NCI-H748 (cell line): ENCODE data around the gene ITPK1.

Source experiments
- DNase-seq: peaks from one replicate; lab custom pipeline; 2025; ENCODE audit not compliant: unreplicated experiment; lab: John Stamatoyannopoulos, UW

The ITPK1 gene

DNA sequence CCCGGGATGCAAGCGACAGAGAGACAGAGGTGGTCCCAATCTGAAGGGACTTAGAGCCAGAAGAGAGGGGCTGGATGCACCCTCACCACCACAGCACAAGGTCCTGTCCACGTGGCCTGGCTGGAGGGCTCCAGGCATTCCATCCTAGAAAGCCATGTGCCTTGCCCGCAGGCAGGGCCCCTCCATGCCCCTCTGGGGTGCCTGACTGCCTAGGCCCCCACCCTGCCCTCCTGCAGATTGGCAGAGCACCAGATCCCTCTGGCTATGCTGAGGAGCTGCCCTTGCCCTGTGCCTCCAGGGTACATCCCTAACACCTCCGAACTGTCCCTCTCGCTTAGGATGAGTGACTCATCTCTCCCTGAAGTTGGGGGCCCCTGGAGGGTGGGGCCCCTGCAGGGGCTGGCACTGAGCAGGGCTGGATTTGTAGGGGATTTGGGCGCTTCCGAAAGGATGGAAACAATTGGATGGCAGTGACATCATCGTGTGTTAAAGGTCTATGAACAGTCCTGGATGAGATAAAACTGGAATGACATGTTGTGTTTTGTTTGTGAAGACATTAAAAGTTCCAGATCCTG is 141.8 kb downstream of the ITPK1 start:
- no peak for DNase-seq

DNA sequence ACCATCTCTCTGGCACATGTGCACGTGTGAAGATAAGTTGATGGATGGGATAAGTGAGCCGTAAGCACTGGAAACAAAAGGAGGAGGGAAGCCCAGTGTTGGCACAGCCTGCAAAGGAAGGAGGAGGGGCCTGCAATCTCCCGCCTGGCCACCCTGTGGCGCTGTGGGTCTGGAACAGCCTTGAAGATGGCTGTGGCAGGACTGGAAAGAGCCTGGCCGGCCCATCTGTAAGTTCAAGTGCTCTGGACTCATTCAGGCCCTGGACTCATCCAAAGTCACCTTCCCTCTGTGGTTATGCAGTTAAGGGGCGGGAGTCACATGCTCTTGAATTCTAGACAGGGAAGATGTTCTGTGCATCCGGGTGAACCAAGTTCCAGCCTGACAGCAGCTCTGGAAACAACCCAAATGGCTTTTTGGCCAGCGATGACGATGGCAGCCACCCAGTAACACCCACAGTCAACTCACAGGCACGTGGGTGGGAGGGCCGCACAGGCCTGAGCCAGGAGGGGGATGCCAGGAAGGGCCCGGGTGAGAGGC is 142.4 kb downstream of the ITPK1 start:
- peak; percentile 35 for DNase-seq

DNA sequence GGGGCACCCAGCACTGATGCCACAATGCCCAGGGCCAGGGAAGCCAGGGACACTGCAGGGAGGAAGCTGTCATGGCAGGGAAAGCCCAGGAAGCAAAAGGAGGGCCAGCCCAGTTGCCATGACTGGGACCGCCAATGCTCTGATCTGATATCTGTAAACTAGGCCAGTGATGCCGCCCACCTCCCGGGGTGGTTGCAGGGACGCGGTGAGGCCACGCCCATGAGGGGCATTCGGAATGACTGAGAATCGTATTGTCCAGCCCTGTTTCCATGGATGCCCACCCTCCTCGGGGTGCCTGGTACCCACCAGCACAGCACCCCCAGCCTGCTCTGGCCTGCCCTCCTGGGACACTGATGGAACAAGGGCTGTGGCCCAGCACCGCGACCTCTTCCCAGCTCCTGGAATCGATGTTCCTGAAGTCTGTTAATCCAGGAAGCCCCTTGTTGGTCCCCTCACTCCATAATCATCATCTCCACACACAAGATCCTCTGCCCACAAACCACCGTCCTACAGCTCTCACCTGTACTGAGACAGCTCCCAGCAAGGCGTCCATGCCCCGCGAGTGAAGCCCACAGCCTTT is 144.0 kb downstream of the ITPK1 start:
- DNase-seq: no peak

DNA sequence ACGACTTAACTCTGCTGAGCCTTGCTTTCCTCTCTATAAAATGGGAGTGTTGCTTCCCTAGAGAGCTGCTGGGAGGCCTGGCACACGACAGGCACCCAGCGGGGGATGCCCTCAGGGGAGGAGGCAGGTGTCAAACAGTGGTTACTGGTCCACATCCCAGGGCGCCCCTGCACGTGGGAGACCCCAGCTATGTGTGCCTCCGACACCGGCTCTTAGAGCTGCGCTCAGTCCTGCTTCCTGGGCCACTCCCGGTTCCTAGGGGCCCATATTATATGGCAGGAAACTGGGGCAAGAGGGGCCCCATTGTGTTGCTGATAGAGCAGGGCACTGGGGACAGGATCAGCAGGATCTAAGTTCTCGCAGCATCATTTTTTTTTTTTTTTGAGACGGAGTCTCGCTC is 145.5 kb downstream of the ITPK1 start:
- no peak for DNase-seq

DNA sequence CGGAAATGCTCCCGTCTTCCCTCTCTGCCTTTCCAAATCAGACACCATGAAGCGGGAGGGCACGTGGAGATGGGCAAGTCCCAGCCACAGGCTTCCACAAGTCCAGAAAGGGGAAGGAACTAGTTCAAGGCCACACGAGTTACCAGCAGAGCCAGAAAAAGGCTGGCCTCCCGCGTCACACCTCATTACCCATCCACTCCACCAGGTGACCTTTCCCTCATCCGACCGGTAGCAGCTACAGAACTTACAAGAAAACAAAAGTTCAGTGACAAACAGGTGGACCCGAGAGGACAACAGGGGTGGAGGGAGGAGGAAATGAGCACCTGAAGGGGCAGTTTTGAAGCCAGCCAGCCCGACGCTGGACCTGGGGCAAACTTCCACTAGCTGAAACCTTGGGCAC is 145.9 kb downstream of the ITPK1 start:
- no peak for DNase-seq

DNA sequence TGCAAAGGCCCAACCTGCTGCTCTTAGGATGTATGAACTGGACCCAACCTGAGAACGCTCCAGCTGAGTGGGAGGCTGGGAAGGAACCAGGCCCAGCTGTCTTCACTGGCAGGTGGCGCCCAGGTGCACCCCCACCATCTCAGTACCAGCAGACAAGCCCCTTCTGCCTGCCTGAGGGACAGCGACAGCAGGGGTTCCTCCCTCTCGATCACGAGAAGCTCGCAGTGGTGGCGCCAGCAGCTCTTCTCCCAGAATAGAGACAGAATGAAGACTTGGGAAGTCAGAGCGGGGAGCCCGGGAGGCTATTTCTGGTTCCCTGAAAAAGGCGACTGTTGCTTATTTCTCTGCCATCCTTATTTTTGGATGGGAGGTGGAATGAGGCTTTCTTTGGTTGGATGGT is 146.3 kb downstream of the ITPK1 start:
- DNase-seq: no peak

DNA sequence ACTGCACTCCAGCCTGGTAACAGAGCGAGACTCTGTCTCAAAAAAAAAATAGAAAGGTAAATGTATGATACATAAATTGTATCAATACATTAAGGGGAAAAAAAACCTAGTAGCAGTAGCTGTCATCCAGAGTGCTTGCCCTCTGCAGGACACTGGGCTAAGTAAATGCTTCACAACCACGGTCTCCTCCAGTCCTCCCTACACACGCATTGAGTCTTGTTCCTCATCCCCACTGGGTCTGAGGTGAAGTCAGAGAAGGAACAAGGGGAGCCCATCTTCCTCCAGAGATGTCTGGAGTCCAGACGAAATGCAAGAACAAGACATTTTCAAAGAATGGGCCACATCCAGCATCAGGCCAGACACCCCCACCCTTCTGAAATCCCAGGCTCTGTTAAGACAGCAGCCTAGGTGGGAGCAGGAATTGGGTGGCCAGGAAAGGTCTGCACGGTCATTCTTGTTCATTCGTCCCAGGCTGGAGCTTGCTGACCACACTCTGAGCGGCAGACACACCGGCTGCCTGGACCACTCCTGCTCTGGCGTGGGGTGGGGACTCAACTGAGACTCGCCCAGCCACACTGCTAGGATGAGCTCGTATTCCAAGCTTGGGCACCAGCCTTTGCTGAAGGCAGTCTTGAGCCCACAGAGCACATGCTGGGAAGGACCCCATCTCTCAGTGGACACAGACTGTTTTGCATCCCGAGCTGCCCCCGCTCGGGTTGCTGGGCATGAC is 147.3 kb downstream of the ITPK1 start:
- DNase-seq: no peak

DNA sequence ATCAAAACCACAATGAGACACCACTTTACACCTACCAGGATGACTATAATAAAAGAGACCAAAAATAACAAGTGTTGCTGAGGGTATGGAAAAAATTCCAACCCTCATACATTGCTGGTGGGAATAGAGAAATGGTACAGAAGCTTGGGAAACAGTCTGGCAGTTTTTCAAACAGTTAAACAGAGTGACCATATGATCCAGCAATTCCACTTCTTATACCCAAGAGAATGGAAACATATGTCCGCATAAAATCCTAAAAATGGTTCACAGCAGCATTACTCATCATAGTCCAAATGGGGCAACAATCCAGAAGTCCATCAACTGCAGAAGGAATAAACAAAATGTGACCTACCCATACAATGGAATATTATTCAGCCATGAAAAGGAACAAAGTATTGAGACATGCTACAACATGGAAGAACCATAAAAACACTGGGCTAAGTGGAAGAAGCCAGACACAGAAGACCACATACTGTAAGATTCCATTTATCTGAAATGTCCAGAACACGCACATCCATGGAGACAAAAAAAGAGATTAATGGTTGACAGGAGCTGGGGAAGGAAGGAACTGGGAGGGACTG is 148.3 kb downstream of the ITPK1 start:
- no peak for DNase-seq

DNA sequence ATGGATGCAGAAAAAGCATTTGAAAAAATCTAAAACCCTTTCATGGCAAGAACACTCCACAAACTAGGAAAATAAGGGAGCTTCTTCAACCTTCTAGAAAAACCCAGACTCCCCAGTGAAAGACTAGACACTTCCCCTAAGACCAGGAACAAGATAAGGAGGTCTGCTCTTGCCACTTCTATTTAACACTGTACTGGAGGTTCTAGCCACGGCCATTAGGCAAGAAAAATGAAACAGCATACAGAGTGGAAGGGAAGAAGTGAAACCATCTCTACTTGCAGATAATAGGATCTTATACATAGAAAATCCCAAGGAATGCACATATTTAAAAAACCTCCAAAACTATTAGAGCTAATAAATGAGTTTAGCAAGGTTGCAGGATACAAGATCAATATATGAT is 150.4 kb downstream of the ITPK1 start:
- DNase-seq: no peak

DNA sequence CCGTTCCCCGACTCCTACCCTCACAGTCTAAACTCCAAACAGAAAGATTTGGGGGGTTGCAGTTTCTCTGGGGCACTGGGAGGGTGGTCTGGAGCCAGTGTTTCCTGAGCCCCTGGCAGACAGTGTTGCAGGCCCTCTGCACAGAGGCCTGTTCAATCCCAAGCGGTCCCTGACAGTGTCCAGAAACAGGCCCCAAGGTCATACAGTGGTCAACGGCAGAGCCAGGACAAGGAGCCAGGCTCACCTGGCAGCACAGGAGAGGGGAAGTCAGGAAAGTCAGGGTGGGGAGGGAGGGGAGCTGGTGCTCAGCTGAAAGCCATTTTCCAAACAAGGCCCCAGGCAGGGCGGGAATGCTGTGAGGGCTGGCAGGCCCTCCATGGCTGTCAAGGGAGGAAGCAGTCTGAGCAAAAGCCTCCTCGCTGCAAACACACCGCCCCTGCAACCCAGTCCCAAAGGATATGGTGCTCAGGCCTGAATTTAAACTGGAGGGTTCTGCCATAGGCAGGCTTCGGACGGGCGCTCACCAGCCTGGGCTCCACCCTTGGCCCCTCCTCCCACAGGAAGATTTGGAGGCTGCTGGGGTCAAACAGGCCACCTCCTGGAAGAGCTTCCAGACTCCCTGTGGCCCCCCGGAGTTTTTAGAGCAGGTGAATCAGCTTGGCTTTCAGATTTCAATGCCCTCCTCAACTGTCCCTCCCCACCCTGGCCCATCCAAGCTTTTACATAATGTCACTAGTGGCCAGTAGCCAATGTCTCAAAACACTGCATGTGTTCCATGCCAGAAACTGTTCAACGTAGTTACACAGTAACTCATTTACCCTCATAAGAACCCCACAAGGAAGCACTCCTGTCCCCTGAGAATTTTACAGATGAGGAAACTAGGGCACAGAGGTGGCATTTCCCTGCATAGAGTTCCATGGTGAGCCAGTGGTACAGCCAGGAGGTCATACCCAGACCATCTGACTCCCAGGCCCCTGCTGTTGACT is 151.3 kb downstream of the ITPK1 start:
- no peak for DNase-seq

DNA sequence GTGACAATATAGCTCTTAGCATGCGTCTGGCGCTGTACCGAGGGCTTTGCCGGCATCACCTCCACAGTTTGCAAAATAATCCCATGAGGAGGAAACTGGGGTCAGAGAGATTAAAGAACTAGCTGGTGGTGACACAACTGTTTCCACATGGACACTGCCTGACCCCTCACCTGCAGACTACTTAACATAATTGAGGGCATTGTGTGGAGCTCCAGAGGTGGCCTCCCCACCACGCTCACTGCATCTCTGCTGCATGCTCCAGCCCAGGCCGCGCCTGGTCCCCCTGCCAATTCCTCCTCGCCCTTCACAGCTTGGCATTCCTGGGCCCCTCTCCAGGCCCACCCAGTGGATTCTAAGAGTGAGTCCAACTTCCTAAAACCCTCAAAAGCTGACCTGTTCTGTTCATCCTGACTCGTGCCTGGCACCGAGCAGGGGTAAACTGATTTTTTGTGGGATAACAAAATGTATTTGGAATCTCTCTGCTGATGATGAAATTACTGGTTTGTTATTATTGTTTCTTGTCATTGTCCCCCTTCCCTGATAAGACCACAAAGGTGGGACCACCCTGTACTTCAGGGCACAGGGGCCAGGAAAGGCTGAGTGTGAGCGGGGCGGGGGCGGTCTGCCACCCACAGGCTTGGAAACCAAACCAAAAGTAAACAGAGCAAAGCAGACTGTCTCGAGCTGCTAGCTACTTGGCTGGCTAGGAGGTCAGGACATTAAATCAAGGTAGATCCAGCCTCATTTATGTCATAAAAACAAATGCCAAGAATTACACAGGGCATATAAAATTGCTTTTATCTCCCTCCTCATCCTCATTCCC is 152.2 kb downstream of the ITPK1 start:
- DNase-seq: peak; percentile 18

DNA sequence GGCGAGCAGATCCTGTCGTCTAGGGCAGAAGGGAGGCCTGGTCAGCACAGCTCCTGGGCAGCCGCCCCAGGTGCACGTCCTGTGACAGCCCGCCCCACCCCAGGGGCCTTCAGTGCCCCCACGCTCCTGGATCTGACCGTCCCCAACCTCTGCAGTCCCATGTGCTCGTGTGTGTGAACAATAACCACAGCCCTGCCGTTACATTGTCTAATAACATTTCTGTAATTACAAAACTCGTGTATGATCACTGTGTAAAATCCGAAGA is 153.0 kb downstream of the ITPK1 start:
- DNase-seq: no peak

DNA sequence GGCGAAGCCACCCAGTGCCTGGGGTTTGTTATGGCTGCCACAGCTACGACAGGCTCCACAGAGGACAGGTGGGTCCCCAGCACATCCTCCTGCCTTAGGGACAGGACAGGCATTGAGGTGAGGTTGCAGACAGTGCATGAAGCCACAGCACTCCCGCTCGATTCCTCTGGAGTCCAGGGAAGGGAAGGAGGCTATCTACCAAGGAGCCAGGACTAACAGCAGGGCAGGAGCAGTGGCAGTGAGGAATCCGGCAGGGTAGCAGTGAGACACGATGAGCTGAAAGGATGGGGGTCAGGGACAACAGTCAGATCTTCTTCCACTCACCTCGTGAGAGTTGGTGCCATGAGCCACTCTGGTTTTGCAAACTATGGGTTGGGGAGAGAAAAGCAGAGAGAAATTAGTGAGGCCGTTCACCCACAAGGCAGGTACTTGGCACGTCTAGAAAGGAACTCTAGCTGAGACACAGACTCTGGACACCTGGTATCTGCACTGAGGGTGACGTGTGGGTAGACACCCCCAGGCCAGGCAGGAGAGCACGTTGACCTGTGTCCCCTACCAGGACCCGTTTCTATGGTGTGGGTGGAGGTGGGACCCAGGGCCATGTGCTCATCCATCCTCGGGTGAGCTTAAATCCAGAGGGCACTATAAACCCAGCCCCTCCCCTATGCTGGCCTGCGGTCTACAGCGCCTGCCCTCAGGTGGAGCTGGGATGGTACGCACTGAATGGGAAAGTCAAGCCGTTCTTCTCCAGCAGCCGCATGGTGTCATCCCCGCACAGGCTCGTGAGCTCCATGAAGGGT is 153.5 kb downstream of the ITPK1 start:
- DNase-seq: no peak

DNA sequence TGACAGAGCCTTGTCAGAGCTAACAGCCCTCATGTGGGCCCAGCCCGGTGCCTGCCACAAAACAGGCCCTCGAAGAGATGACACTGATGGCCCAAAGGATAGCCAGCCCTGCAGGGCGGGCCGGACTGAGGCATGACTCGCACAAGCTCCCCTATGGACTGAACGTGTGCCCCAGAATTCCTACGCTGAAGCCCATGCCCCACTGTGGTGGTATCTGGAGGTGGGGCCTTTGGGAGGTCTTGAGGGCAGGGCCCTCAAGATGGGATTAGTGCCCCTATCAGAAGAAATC is 154.2 kb downstream of the ITPK1 start:
- DNase-seq: no peak

DNA sequence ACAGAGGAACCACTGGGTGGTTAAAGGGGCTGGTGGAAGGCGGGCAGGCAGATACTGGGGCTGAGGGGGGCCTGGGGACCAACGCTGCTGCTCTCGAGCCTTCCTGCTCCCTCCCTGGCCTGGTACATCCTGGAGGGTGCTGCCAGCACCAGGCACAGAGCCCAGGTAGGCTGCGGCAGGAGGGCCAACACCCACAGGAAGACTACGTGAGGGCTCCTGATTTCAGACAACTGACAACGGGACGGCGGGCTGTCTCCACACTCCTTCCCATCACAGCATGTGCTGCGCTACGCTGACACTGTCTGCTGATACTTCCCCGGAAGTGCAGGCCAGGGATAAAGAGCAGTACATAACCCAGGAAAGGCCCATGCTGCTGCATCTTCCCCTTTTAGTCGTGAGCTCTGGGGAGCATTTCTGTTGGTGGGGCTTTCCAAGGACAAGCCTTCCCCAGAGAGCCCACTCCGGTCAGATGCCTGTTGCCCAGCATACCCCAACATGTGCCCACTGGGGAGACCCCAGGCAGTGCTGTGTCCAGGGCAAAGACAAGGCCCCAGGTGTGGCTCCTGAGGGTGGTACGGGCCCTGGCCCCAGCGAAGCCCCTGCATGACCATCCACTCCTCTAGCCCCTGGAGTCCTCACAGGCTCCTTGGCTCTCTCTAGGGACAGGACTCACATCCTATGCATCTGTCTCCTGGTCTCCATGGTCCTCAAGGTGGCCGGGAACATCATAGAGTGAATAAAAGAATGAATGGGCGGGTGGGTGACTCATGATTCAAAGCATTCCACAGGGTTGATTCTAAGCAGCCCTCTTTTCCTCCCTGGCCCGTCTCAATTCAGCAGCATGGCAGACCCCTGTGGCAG is 154.8 kb downstream of the ITPK1 start:
- DNase-seq: no peak

DNA sequence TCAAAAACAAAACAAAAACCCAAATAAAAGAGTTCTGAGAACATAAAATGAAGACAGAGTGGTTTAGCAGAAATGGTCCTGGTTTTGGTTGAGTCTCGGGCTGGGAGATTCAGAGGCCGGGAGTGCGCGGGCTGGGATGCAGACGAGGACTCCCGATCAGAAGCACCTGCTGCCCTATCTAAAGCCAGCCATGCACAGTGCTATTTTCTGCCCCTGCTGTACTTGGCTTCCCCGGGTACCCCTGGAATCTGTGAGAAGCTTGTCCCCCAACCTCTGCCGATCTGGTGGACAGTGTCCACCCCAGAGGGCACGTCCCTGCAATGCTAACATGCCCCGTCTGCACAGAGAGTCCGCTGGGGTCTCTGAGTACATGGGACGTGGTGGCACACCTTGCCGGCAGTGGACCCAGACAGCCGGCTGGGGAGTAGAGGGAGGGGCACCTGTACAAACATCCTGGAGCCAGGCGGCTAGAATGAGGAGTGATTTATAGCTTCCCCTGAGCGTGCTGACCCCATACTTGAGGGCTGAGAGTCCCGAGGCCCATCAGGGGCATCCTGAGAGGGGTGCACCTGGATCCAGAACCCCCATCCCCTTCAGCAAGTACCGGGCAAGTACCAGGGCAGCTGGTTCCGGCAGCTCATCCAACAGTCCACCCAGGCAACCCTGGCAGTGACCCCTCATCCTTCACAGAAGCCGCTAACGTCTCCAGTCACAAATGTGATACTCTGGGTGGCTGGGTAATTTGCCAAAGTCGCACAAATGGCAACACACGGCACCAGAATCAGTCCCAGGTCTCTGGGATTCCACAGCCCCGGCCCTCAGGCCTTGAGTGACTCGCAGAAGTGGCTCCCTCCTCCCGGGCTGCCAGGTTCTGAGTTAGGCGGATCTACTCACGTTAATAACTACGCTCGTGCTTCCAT is 155.7 kb downstream of the ITPK1 start:
- peak; percentile 39 for DNase-seq

DNA sequence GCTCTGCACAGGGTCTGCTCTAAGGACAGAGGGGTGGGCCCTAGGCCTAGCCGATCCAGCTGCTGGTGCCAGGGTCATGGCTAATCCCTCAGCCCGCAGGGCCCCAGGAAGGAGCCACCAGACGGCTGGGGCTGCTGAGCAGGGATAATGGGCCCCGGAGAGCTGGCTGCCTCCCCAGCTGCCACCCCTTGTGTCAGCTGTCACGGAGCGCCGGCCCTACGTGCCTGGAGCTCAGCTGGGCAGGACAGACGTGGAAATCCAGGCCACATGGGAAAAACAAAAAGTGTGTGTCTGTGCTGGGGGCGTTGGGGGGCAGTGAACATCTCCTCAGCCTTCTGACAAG is 156.6 kb downstream of the ITPK1 start:
- peak; percentile 17 for DNase-seq
